Tongue (tissue), 2 donors: ENCODE data around the gene APEH. TPM values are rescaled to one million over a fixed set of nuclear protein-coding genes. Genes with fewer than 3 reads are reported as not detected.

Experiments
- DNase-seq: peaks from one replicate; pipeline ENCODE4 v3.0.0-alpha.2; 2015
- total RNA-seq: library from RNA; depleted of rRNA; stranded (reverse); fragments of >200 nt; gene quantifications from one replicate; pipeline ENCODE4 v1.2.3, GENCODE V29; 2014

The APEH gene
- total RNA-seq, 1 donor from 2014 or later, result 82.7 TPM

GRCh38 chr3:49715611-49716121, 41.5 kb downstream of the APEH start:
- DNase-seq, result no peak

GRCh38 chr3:49716169-49716568, 42.0 kb downstream of the APEH start:
- no peak for DNase-seq

GRCh38 chr3:49716691-49717210, 42.6 kb downstream of the APEH start:
- DNase-seq, result no peak

- DNase-seq, result no peak
These were observed 43.2 kb downstream of the APEH start for GRCh38 chr3:49717211-49717958.

- DNase-seq, result peak; percentile 63
These were observed 44.1 kb downstream of the APEH start for GRCh38 chr3:49717959-49718857.

GRCh38 chr3:49718858-49719213, 44.7 kb downstream of the APEH start:
- DNase-seq, result peak; percentile 23

GRCh38 chr3:49719214-49719884, 45.2 kb downstream of the APEH start, which contains the start of gene AMIGO3:
Gene AMIGO3 (minus strand): TSS chr3:49719684. CDS start chr3:49719465, 219 bp downstream.
- peak; percentile 96 for DNase-seq

- DNase-seq, result no peak
These were observed 46.9 kb downstream of the APEH start for GRCh38 chr3:49720855-49721595.

- DNase-seq, result no peak
These were observed 47.4 kb downstream of the APEH start for GRCh38 chr3:49721596-49721895.

GRCh38 chr3:49721896-49722781, 48.0 kb downstream of the APEH start:
- DNase-seq, result no peak

- no peak for DNase-seq
These were observed 48.7 kb downstream of the APEH start for GRCh38 chr3:49722896-49723295.

GRCh38 chr3:49723296-49723627, 49.1 kb downstream of the APEH start:
- peak; percentile 50 for DNase-seq

- peak; percentile 98 for DNase-seq
These were observed 49.7 kb downstream of the APEH start, which contains the start of gene GMPPB for GRCh38 chr3:49723628-49724551. Gene GMPPB (minus strand): TSS chr3:49723951. CDS start chr3:49723726, 225 bp downstream.

GRCh38 chr3:49724586-49724985, 50.4 kb downstream of the APEH start:
- no peak for DNase-seq

- DNase-seq, result no peak
These were observed 51.9 kb downstream of the APEH start for GRCh38 chr3:49725906-49726681.

- DNase-seq, result no peak
These were observed 53.2 kb downstream of the APEH start for GRCh38 chr3:49727154-49727923.

GRCh38 chr3:49727924-49728361, 53.8 kb downstream of the APEH start:
- no peak for DNase-seq
